ENCODE data around the gene SYF2.

SYF2 gene

GRCh38 chr1:25180996-25181395, 51.3 kb downstream of the SYF2 start:
- TF ChIP-seq CREB1 (IDR thresholded peaks at IDR 0.05; ENCODE audit: low read depth) (no peak), TAF1 (IDR thresholded peaks at IDR 0.05; ENCODE audit: low read depth) (no peak), CEBPB (IDR thresholded peaks at IDR 0.05) (no peak), EGR1 (IDR thresholded peaks at IDR 0.05) (no peak), TEAD4 (IDR thresholded peaks at IDR 0.05) (no peak), REST (IDR thresholded peaks at IDR 0.05; ENCODE audit: low read depth) (no peak), FOXM1 (IDR thresholded peaks at IDR 0.05; ENCODE audit: borderline replicate concordance, low read depth) (no peak), EP300 (IDR thresholded peaks at IDR 0.05; ENCODE audit: borderline replicate concordance) (no peak)

- TF ChIP-seq REST (IDR thresholded peaks at IDR 0.05; ENCODE audit: low read depth) (no peak), EGR1 (IDR thresholded peaks at IDR 0.05) (no peak), MAX (IDR thresholded peaks at IDR 0.05) (no peak), NFIC (IDR thresholded peaks at IDR 0.05) (no peak), TCF12 (IDR thresholded peaks at IDR 0.05; ENCODE audit: low read depth) (no peak), CREB1 (IDR thresholded peaks at IDR 0.05; ENCODE audit: low read depth) (no peak), RAD21 (IDR thresholded peaks at IDR 0.05; ENCODE audit: low read depth) (no peak), ZBTB7A (IDR thresholded peaks at IDR 0.05; ENCODE audit: low read depth) (no peak), TAF1 (IDR thresholded peaks at IDR 0.05; ENCODE audit: low read depth) (no peak)
Observed at GRCh38 chr1:25178917-25179561, 53.3 kb downstream of the SYF2 start.

- no peak for TF ChIP-seq REST (IDR thresholded peaks at IDR 0.05; ENCODE audit: low read depth)
- no peak for TF ChIP-seq TAF1 (IDR thresholded peaks at IDR 0.05; ENCODE audit: low read depth)
- TF ChIP-seq CEBPB (IDR thresholded peaks at IDR 0.05), result no peak
- no peak for TF ChIP-seq RAD21 (IDR thresholded peaks at IDR 0.05; ENCODE audit: low read depth)
- no peak for TF ChIP-seq TEAD4 (IDR thresholded peaks at IDR 0.05)
- TF ChIP-seq NFIC (IDR thresholded peaks at IDR 0.05), result no peak
- TF ChIP-seq EP300 (IDR thresholded peaks at IDR 0.05; ENCODE audit: borderline replicate concordance), result no peak
- TF ChIP-seq USF1 (IDR thresholded peaks at IDR 0.05), result no peak
- TF ChIP-seq CREB1 (IDR thresholded peaks at IDR 0.05; ENCODE audit: low read depth), result no peak
- TF ChIP-seq EGR1 (IDR thresholded peaks at IDR 0.05), result no peak
- no peak for TF ChIP-seq TCF12 (IDR thresholded peaks at IDR 0.05; ENCODE audit: low read depth)
- no peak for TF ChIP-seq YY1 (IDR thresholded peaks at IDR 0.05; ENCODE audit: low read depth)
- no peak for TF ChIP-seq ZBTB7A (IDR thresholded peaks at IDR 0.05; ENCODE audit: low read depth)
Observed at GRCh38 chr1:25174730-25175612, 57.3 kb downstream of the SYF2 start.

- no peak for TF ChIP-seq NFIC (IDR thresholded peaks at IDR 0.05)
Observed at GRCh38 chr1:25174363-25174729, 58.0 kb downstream of the SYF2 start.

GRCh38 chr1:25173809-25174340, 58.4 kb downstream of the SYF2 start:
- TF ChIP-seq EGR1 (IDR thresholded peaks at IDR 0.05), result no peak
- TF ChIP-seq RAD21 (IDR thresholded peaks at IDR 0.05; ENCODE audit: low read depth), result no peak
- no peak for TF ChIP-seq NFIC (IDR thresholded peaks at IDR 0.05)
- TF ChIP-seq FOXM1 (IDR thresholded peaks at IDR 0.05; ENCODE audit: borderline replicate concordance, low read depth), result no peak
- no peak for TF ChIP-seq TAF1 (IDR thresholded peaks at IDR 0.05; ENCODE audit: low read depth)
- TF ChIP-seq TEAD4 (IDR thresholded peaks at IDR 0.05), result no peak
- no peak for TF ChIP-seq TCF12 (IDR thresholded peaks at IDR 0.05; ENCODE audit: low read depth)
- no peak for TF ChIP-seq ZBTB7A (IDR thresholded peaks at IDR 0.05; ENCODE audit: low read depth)
- no peak for TF ChIP-seq MAX (IDR thresholded peaks at IDR 0.05)
- no peak for TF ChIP-seq CREB1 (IDR thresholded peaks at IDR 0.05; ENCODE audit: low read depth)
- no peak for TF ChIP-seq CEBPB (IDR thresholded peaks at IDR 0.05)
- no peak for TF ChIP-seq USF1 (IDR thresholded peaks at IDR 0.05)
- TF ChIP-seq YY1 (IDR thresholded peaks at IDR 0.05; ENCODE audit: low read depth), result no peak
- no peak for TF ChIP-seq EP300 (IDR thresholded peaks at IDR 0.05; ENCODE audit: borderline replicate concordance)
- TF ChIP-seq REST (IDR thresholded peaks at IDR 0.05; ENCODE audit: low read depth), result no peak
